Right atrium auricular region (tissue), 2 donors: ENCODE results near the gene S100A12. TPM values are rescaled to one million over a fixed set of nuclear protein-coding genes. Genes with fewer than 3 reads are reported as not detected.
A peak's percentile ranks its signal among the peaks of the same experiment; 100 is the strongest.

Experiments
- DNase-seq: peaks from one replicate; pipeline ENCODE4 v3.0.0-alpha.2; 2019; ENCODE audit warnings: low spot score
- H3K27ac ChIP-seq, 2 donors: fragments of 200-600 bp; sonication (generic); 1 replicate in 1 of 2; 2 replicates in 1 of 2; pipeline ENCODE4 v1.5.1; 2016 to 2019
- H3K27me3 ChIP-seq, 2 donors: fragments of 200-600 bp; sonication (generic); one replicate each; pipeline versions ENCODE4 v1.5.1 to v1.6.0; 2017 to 2019
- H3K36me3 ChIP-seq: fragments of 200-600 bp; sonication (generic); one replicate; pipeline ENCODE4 v1.5.1; 2016
- H3K4me1 ChIP-seq, 2 donors: fragments of 200-600 bp; sonication (generic); one replicate each; pipeline versions ENCODE4 v1.5.1 to v1.6.0; 2017 to 2019
- H3K4me3 ChIP-seq, 2 donors: fragments of 200-600 bp; sonication (generic); 1 replicate in 1 of 2; 2 replicates in 1 of 2; pipeline ENCODE4 v1.5.1; 2017 to 2019; ENCODE audit warnings: mild to moderate bottlenecking in 1 of 2, moderate library complexity in 1 of 2
- H3K9me3 ChIP-seq, 2 donors: fragments of 200-600 bp; sonication (generic); one replicate each; pipeline ENCODE4 v1.5.1; 2019
- total RNA-seq, 2 donors: library from RNA; depleted of rRNA; stranded (reverse); fragments of >200 nt; gene quantifications; one replicate each; pipeline ENCODE4 v1.1.0, GENCODE V29; 2016
- TF ChIP-seq, protein P1 (sequence below), 2 donors: fragments of 200-600 bp; sonication (generic); IDR thresholded peaks; one replicate each; pipeline ENCODE4 v1.5.1; 2019; ENCODE audit warnings: antibody characterized with exemption in 2 of 2

S100A12 gene
- total RNA-seq, 2 donors from 2014 or later, result 5.5 to 5.7 TPM

DNA sequence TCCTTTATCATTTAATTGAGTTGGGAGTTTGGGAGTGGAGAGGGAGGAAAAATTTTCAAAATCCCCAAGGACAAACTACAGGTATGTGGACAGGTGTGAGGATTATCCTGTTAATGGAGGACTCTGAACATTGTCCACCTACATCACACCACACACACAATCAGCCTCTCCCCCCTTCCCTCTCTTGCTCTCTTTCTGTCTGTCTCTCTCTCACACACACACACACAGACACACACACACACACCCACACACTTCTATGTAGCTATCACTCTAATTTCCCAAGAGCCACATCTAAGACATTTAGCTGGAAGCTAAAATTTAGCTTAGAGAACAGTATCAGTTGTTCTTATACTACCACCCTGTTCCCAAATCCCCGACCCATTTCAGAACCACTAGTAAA lies 14.0 kb upstream of the S100A12 start:
- TF ChIP-seq, protein P1, sequence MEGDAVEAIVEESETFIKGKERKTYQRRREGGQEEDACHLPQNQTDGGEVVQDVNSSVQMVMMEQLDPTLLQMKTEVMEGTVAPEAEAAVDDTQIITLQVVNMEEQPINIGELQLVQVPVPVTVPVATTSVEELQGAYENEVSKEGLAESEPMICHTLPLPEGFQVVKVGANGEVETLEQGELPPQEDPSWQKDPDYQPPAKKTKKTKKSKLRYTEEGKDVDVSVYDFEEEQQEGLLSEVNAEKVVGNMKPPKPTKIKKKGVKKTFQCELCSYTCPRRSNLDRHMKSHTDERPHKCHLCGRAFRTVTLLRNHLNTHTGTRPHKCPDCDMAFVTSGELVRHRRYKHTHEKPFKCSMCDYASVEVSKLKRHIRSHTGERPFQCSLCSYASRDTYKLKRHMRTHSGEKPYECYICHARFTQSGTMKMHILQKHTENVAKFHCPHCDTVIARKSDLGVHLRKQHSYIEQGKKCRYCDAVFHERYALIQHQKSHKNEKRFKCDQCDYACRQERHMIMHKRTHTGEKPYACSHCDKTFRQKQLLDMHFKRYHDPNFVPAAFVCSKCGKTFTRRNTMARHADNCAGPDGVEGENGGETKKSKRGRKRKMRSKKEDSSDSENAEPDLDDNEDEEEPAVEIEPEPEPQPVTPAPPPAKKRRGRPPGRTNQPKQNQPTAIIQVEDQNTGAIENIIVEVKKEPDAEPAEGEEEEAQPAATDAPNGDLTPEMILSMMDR (IDR thresholded peaks at IDR 0.05), result no peak
- H3K27me3 ChIP-seq, result no peaks in the 10 kb centered on the region
- peaks cover 0 to 4% of the 10 kb centered on the region in 2 donors for H3K4me1 ChIP-seq
- no peak for DNase-seq
- no peak overlapping the region for H3K4me3 ChIP-seq
- no peaks in the 10 kb centered on the region for H3K36me3 ChIP-seq
- no peak overlapping the region for H3K27ac ChIP-seq
- no peaks in the 10 kb centered on the region for H3K9me3 ChIP-seq

DNA sequence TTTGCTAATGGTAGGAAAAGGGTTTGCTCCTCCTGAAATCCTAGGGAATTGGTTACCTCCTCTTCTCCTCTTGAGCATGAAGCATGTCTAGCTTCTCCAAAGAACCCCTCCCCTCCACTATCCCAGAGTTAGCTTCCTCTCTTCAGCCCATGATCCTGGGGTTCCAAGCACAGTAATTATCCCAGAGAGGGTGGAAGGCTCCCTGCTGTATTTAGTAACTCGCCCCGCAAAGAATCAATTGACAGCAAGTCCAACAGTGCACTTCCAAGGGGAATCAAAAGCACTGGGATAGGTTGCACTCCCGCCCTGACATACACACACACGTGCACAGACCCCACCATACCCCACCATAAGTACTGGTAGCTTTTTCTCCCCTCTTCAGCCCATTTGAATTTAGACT lies 12.4 kb upstream of the S100A12 start:
- Histone ChIP-seq H3K4me3 (no peak overlapping the region), H3K27ac (no peak overlapping the region), H3K36me3 (no peaks in the 10 kb centered on the region), H3K9me3 (peaks cover 0 to under 1% of the 10 kb centered on the region in 2 donors), H3K4me1 (peaks cover 0 to 4% of the 10 kb centered on the region in 2 donors), H3K27me3 (no peaks in the 10 kb centered on the region)
- DNase-seq, result no peak
- TF ChIP-seq, protein P1 (IDR thresholded peaks at IDR 0.05), result no peak

DNA sequence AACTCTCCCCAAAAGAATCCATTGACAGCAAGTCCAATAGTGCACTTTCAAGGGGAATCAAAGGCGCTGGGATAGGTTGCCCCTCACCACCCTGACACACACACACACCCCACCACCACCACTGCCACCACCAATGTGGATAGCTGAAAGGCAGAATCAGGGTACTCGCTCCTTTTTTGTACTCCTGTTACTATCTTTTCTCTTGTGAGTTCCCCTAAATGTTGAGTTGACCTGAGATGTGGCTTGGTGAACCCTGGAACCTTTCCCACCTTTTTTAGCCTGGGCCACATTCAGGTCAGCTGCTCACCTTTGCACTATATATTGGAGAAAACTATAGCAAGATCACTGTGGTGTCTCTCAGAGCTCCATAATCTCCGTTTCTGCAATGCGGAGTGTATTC lies 11.6 kb upstream of the S100A12 start:
- peak; percentile 52 for DNase-seq
- Histone ChIP-seq H3K36me3 (no peaks in the 10 kb centered on the region), H3K4me1 (peaks cover 0 to 4% of the 10 kb centered on the region in 2 donors), H3K9me3 (peaks cover 0 to 9% of the 10 kb centered on the region in 2 donors), H3K27me3 (no peaks in the 10 kb centered on the region), H3K4me3 (no peak overlapping the region), H3K27ac (no peak overlapping the region)
- TF ChIP-seq, protein P1 (IDR thresholded peaks at IDR 0.05), result no peak

- H3K4me1 ChIP-seq, result peaks cover 0 to 4% of the 10 kb centered on the region in 2 donors
- no peaks in the 10 kb centered on the region for H3K36me3 ChIP-seq
- H3K27ac ChIP-seq, result no peak overlapping the region
These were observed 11.1 kb upstream of the S100A12 start for GRCh38 chr1:153386500-153386901.

GRCh38 chr1:153384958-153385580 lies 9.6 kb upstream of the S100A12 start:
- TF ChIP-seq, protein P1 (IDR thresholded peaks at IDR 0.05), result no peak
- peak; percentile 21 for DNase-seq
- H3K27me3 ChIP-seq, result no peaks in the 10 kb centered on the region
- H3K9me3 ChIP-seq, result peaks cover 0 to 19% of the 10 kb centered on the region in 2 donors
- no peak overlapping the region for H3K27ac ChIP-seq
- H3K4me1 ChIP-seq, result no peaks in the 10 kb centered on the region
- no peak overlapping the region for H3K4me3 ChIP-seq
- no peaks in the 10 kb centered on the region for H3K36me3 ChIP-seq

More at GRCh38 chr1:153386500-153386901, 11.1 kb upstream of the S100A12 start:
- DNase-seq, result peak; percentile 76
- TF ChIP-seq, protein P1 (IDR thresholded peaks at IDR 0.05), result no peak
- H3K9me3 ChIP-seq, result peaks cover 0 to 14% of the 10 kb centered on the region in 2 donors
- no peaks in the 10 kb centered on the region for H3K27me3 ChIP-seq
- no peak overlapping the region for H3K4me3 ChIP-seq

- Histone ChIP-seq H3K27me3 (no peaks in the 10 kb centered on the region), H3K4me1 (no peaks in the 10 kb centered on the region), H3K4me3 (no peak overlapping the region), H3K9me3 (peaks cover 0 to 19% of the 10 kb centered on the region in 2 donors), H3K27ac (no peak overlapping the region), H3K36me3 (no peaks in the 10 kb centered on the region)
- peak; percentile 16 for DNase-seq
- TF ChIP-seq, protein P1 (IDR thresholded peaks at IDR 0.05), result no peak
These were observed 5.3 kb upstream of the S100A12 start for GRCh38 chr1:153380711-153381110.
